ENCODE measurements around the gene SIRT4. TPM values are rescaled to one million over a fixed set of nuclear protein-coding genes. Genes with fewer than 3 reads are reported as not detected.
A peak's percentile ranks its signal among the peaks of the same experiment; 100 is the strongest.

SIRT4 gene
- total RNA-seq, 1 experiment from 2014 or later, result 2.1 TPM

DNA sequence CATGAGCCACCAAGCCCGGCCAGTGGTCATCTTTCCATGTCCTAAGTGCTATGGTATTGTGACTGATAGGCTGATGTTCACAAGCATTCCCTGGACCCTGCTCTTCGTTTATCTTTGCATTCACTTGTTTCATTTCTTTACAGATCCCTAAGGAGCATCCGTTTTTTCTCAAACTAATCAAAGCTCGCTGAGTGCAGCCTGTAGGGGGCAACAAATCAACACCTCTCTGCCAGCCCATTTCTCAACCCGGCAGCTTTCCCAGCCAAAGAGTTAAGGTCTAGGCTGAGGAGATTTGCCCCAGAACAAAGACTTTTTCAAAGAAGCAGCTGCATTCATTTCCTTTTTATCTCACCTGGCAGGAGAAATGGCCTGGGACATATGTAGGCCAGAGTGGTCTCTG is 12.1 kb downstream of the SIRT4 start:
- no peaks in the 10 kb centered on the region for H3K79me1 ChIP-seq (ENCODE audit: insufficient read depth, low read depth, low read length, poor library complexity, severe bottlenecking)
- H3K14ac ChIP-seq (ENCODE audit: insufficient read depth, low read length), result no peak overlapping the region
- no peak overlapping the region for H3K4me3 Mint-ChIP-seq
- WGBS (ENCODE audit: extremely low coverage, insufficient read length, low lambda C conversion rate), result no CpG with 5 or more reads among the region's 5 CpGs
- no peaks in the 10 kb centered on the region for H3K79me2 ChIP-seq (ENCODE audit: insufficient read depth, low read length)
- H2BK15ac ChIP-seq (ENCODE audit: low read depth, low read length), result no peak overlapping the region
- H2BK12ac ChIP-seq (ENCODE audit: insufficient read length, low read depth, low read length), result no peak overlapping the region
- no peaks in the 10 kb centered on the region for H3K27me3 Mint-ChIP-seq (ENCODE audit: low read depth)
- peak overlapping the region in 1 of 3 experiments; percentile 47; a peak in 1 of 7 replicates for H3K27ac Mint-ChIP-seq
- DNase-seq, result peak; percentile 80
- no peak overlapping the region for H2BK20ac ChIP-seq (ENCODE audit: low read depth, low read length, poor library complexity, severe bottlenecking)
- H2BK120ac ChIP-seq (ENCODE audit: low read depth, low read length, poor library complexity, severe bottlenecking), result no peak overlapping the region
- H3K9me3 ChIP-seq (ENCODE audit: control insufficient read depth, low read depth, low read length), result no peaks in the 10 kb centered on the region
- no peaks in the 10 kb centered on the region for H3K9me3 Mint-ChIP-seq
- no peaks in the 10 kb centered on the region for H3K27me3 ChIP-seq (ENCODE audit: insufficient read depth, low read length)
- no peaks in the 10 kb centered on the region for H3K36me3 Mint-ChIP-seq (ENCODE audit: insufficient read depth in 1 of 3, low read depth in 3 of 3)
- no peak overlapping the region for H3K4me2 ChIP-seq (ENCODE audit: insufficient read depth, insufficient read length, low read length)
- H3K9ac ChIP-seq (ENCODE audit: extremely low read depth, insufficient read length, low read length), result no peak overlapping the region
- H3K23ac ChIP-seq (ENCODE audit: insufficient read length, low read depth, low read length), result no peak overlapping the region
- H3K4me1 Mint-ChIP-seq, result peaks cover 10 to 11% of the 10 kb centered on the region in 2 experiments
- TF ChIP-seq, protein P1, sequence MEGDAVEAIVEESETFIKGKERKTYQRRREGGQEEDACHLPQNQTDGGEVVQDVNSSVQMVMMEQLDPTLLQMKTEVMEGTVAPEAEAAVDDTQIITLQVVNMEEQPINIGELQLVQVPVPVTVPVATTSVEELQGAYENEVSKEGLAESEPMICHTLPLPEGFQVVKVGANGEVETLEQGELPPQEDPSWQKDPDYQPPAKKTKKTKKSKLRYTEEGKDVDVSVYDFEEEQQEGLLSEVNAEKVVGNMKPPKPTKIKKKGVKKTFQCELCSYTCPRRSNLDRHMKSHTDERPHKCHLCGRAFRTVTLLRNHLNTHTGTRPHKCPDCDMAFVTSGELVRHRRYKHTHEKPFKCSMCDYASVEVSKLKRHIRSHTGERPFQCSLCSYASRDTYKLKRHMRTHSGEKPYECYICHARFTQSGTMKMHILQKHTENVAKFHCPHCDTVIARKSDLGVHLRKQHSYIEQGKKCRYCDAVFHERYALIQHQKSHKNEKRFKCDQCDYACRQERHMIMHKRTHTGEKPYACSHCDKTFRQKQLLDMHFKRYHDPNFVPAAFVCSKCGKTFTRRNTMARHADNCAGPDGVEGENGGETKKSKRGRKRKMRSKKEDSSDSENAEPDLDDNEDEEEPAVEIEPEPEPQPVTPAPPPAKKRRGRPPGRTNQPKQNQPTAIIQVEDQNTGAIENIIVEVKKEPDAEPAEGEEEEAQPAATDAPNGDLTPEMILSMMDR (conservative IDR thresholded peaks at IDR 0.05), result peak; percentile 71; the same call in 2 of the 3 replicates
- no peaks in the 10 kb centered on the region for H4K20me1 ChIP-seq (ENCODE audit: control insufficient read depth, insufficient read depth, insufficient read length)
- no peak overlapping the region for H3K4ac ChIP-seq (ENCODE audit: low read depth, low read length)
- no peak overlapping the region for H4K91ac ChIP-seq (ENCODE audit: insufficient read length, low read depth, low read length)
- no peak overlapping the region for H3K27ac ChIP-seq (ENCODE audit: insufficient read length, low read depth, low read length)
- no peak overlapping the region for H4K8ac ChIP-seq (replicated peaks; ENCODE audit: insufficient read length, low read depth, low read length)
- H3K4me1 ChIP-seq (ENCODE audit: insufficient read depth, low read length), result no peaks in the 10 kb centered on the region
- no peak overlapping the region for H2BK5ac ChIP-seq (ENCODE audit: insufficient read length, low read length)
- no peak overlapping the region for H3K56ac ChIP-seq (ENCODE audit: insufficient read length, low read depth, low read length)
- H2AFZ ChIP-seq (ENCODE audit: low read length), result no peak overlapping the region
- H3K23me2 ChIP-seq (ENCODE audit: insufficient read length, low read depth, low read length, poor library complexity, severe bottlenecking), result peaks cover 3% of the 10 kb centered on the region
- no peak overlapping the region for H3T11ph ChIP-seq (ENCODE audit: low read length)
- H2AK5ac ChIP-seq (ENCODE audit: insufficient read length, low read length), result no peak overlapping the region
- no peak overlapping the region for H3K18ac ChIP-seq (ENCODE audit: insufficient read length, low read depth, low read length)
- H4K5ac ChIP-seq (ENCODE audit: insufficient read length, low read depth, low read length), result no peak overlapping the region

All from H9 (cell line).